Measurements from ENCODE around the gene GPR63. TPM values are rescaled to one million over a fixed set of nuclear protein-coding genes. Genes with fewer than 3 reads are reported as not detected.

The GPR63 gene
- total RNA-seq, 1 experiment from 2014 or later: 2.7 TPM

DNA sequence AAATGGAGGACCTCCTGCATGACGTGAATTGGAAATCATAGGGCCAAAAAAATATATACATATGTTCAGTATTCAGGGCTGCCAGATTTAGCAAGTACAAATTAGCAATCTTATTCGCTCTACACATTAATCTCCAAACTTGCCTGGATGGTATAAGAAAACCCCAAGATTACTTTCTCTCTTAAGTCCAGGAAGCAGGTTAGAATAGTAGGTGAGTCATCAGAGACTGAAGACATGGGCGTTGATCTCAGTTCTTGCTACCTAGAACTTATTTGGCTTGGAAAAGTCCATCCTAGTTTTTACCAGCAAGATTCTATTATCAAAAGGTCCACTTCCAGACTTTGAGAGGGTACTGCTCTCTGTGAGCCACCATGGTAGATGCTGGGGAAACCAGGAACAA, 47.4 kb downstream of the GPR63 start:
- TF ChIP-seq, protein P1, sequence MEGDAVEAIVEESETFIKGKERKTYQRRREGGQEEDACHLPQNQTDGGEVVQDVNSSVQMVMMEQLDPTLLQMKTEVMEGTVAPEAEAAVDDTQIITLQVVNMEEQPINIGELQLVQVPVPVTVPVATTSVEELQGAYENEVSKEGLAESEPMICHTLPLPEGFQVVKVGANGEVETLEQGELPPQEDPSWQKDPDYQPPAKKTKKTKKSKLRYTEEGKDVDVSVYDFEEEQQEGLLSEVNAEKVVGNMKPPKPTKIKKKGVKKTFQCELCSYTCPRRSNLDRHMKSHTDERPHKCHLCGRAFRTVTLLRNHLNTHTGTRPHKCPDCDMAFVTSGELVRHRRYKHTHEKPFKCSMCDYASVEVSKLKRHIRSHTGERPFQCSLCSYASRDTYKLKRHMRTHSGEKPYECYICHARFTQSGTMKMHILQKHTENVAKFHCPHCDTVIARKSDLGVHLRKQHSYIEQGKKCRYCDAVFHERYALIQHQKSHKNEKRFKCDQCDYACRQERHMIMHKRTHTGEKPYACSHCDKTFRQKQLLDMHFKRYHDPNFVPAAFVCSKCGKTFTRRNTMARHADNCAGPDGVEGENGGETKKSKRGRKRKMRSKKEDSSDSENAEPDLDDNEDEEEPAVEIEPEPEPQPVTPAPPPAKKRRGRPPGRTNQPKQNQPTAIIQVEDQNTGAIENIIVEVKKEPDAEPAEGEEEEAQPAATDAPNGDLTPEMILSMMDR (IDR thresholded peaks at IDR 0.05; ENCODE audit: unreplicated experiment): no peak
- intact Hi-C loops (cut with micrococcal nuclease; ENCODE audit: unreplicated experiment): no loop called here
- H3K9me3 Mint-ChIP-seq (ENCODE audit: low read depth, unreplicated experiment): no peaks in the 10 kb centered on the region
- H3K4me3 Mint-ChIP-seq (ENCODE audit: low read depth, unreplicated experiment): no peak overlapping the region
- H3K4me1 Mint-ChIP-seq (ENCODE audit: low read depth, unreplicated experiment): no peaks in the 10 kb centered on the region
- no peak overlapping the region for H3K27ac Mint-ChIP-seq (ENCODE audit: unreplicated experiment)
- no peaks in the 10 kb centered on the region for H3K27me3 Mint-ChIP-seq (ENCODE audit: unreplicated experiment)
- no peak for DNase-seq
- no TSS peak for BruUV-seq (replicated peaks)
- no peaks in the 10 kb centered on the region for H3K36me3 Mint-ChIP-seq (ENCODE audit: insufficient read depth, unreplicated experiment)
- CTCF ChIA-PET: no interaction called here

GRCh38 chr6:96787846-96788580, 49.3 kb downstream of the GPR63 start:
- CTCF ChIA-PET: no interaction called here
- H3K27me3 Mint-ChIP-seq (ENCODE audit: unreplicated experiment): no peaks in the 10 kb centered on the region
- TF ChIP-seq, protein P1 (IDR thresholded peaks at IDR 0.05; ENCODE audit: unreplicated experiment): no peak
- no peak for DNase-seq
- H3K27ac Mint-ChIP-seq (ENCODE audit: unreplicated experiment): no peak overlapping the region
- no peaks in the 10 kb centered on the region for H3K9me3 Mint-ChIP-seq (ENCODE audit: low read depth, unreplicated experiment)
- no peaks in the 10 kb centered on the region for H3K4me1 Mint-ChIP-seq (ENCODE audit: low read depth, unreplicated experiment)
- no TSS peak for BruUV-seq (replicated peaks)
- no peak overlapping the region for H3K4me3 Mint-ChIP-seq (ENCODE audit: low read depth, unreplicated experiment)
- no peaks in the 10 kb centered on the region for H3K36me3 Mint-ChIP-seq (ENCODE audit: insufficient read depth, unreplicated experiment)
- intact Hi-C loops (cut with micrococcal nuclease; ENCODE audit: unreplicated experiment): no loop called here

GRCh38 chr6:96786336-96786735, 50.9 kb downstream of the GPR63 start:
- H3K27me3 Mint-ChIP-seq (ENCODE audit: unreplicated experiment): no peaks in the 10 kb centered on the region
- TF ChIP-seq, protein P1 (IDR thresholded peaks at IDR 0.05; ENCODE audit: unreplicated experiment): no peak
- H3K4me3 Mint-ChIP-seq (ENCODE audit: low read depth, unreplicated experiment): no peak overlapping the region
- intact Hi-C loops (cut with micrococcal nuclease; ENCODE audit: unreplicated experiment): no loop called here
- H3K4me1 Mint-ChIP-seq (ENCODE audit: low read depth, unreplicated experiment): no peaks in the 10 kb centered on the region
- CTCF ChIA-PET: no interaction called here
- no peaks in the 10 kb centered on the region for H3K36me3 Mint-ChIP-seq (ENCODE audit: insufficient read depth, unreplicated experiment)
- no peak for DNase-seq
- H3K9me3 Mint-ChIP-seq (ENCODE audit: low read depth, unreplicated experiment): peaks cover 4% of the 10 kb centered on the region
- no TSS peak for BruUV-seq (replicated peaks)
- H3K27ac Mint-ChIP-seq (ENCODE audit: unreplicated experiment): no peak overlapping the region

DNA sequence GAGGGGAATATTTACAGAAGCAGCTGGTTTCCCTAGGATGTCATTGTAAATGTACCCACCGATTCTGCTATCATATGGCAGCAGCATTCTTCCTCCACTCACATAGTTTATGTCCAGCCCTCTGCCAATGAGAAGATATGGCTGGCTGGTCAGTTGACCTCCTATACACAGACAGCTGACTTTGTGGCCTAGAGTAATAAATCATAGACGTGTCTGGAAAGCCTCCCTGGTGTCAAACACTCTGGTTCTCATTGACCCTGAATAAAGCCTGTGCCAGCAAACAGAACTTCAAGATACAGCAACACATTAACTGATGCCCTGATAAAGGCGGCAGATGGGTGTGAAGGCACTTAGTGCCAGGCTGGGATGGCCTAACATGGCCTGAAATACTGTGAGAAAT, 52.6 kb downstream of the GPR63 start:
- Mint-ChIP-seq H3K4me1 (ENCODE audit: low read depth, unreplicated experiment) (no peaks in the 10 kb centered on the region), H3K27me3 (ENCODE audit: unreplicated experiment) (no peaks in the 10 kb centered on the region), H3K9me3 (ENCODE audit: low read depth, unreplicated experiment) (peaks cover 4% of the 10 kb centered on the region), H3K27ac (ENCODE audit: unreplicated experiment) (no peak overlapping the region), H3K4me3 (ENCODE audit: low read depth, unreplicated experiment) (no peak overlapping the region), H3K36me3 (ENCODE audit: insufficient read depth, unreplicated experiment) (no peaks in the 10 kb centered on the region)
- no peak for DNase-seq
- CTCF ChIA-PET: no interaction called here
- BruUV-seq (replicated peaks): no TSS peak
- TF ChIP-seq, protein P1 (IDR thresholded peaks at IDR 0.05; ENCODE audit: unreplicated experiment): no peak
- intact Hi-C loops (cut with micrococcal nuclease; ENCODE audit: unreplicated experiment): no loop called here

All from Calu3 (cell line).